ENCODE results near the gene APOL6.

Gene APOL6

DNA sequence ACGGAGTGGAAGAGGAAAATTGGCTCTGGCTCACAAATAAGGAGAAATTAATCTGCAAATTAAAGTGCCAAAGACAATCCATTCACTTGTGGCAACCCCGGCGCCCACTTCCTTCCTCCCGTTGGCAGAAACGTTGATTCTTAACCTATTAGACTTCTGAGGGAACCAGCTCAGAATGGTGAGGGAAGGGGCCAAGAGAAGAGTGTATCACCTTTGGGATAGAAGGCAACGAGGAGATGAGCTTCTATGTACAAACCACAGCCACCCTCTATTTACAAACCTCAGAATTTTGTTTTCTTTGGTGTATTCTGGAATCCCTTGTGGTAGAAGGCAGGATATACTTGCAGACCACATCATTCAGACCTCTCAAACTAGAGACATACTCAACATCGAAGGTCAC, 32.2 kb upstream of the APOL6 start:
- Histone ChIP-seq H2AFZ (no peak overlapping the region), H3K9ac (no peak overlapping the region), H3K79me2 (no peaks in the 10 kb centered on the region), H3K4me1 (no peaks in the 10 kb centered on the region), H3K4me2 (ENCODE audit: low read length) (no peak overlapping the region), H3K27me3 (ENCODE audit: control insufficient read depth, insufficient read depth, low read length) (no peaks in the 10 kb centered on the region), H3K36me3 (ENCODE audit: control insufficient read depth, insufficient read depth, low read length) (no peaks in the 10 kb centered on the region), H3K27ac (no peak overlapping the region), H3K9me3 (ENCODE audit: control insufficient read depth, low read length) (no peaks in the 10 kb centered on the region), H3K4me3 (ENCODE audit: low read depth, low read length) (no peak overlapping the region)
- TF ChIP-seq, protein P1, sequence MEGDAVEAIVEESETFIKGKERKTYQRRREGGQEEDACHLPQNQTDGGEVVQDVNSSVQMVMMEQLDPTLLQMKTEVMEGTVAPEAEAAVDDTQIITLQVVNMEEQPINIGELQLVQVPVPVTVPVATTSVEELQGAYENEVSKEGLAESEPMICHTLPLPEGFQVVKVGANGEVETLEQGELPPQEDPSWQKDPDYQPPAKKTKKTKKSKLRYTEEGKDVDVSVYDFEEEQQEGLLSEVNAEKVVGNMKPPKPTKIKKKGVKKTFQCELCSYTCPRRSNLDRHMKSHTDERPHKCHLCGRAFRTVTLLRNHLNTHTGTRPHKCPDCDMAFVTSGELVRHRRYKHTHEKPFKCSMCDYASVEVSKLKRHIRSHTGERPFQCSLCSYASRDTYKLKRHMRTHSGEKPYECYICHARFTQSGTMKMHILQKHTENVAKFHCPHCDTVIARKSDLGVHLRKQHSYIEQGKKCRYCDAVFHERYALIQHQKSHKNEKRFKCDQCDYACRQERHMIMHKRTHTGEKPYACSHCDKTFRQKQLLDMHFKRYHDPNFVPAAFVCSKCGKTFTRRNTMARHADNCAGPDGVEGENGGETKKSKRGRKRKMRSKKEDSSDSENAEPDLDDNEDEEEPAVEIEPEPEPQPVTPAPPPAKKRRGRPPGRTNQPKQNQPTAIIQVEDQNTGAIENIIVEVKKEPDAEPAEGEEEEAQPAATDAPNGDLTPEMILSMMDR (IDR thresholded peaks at IDR 0.05), result no peak

DNA sequence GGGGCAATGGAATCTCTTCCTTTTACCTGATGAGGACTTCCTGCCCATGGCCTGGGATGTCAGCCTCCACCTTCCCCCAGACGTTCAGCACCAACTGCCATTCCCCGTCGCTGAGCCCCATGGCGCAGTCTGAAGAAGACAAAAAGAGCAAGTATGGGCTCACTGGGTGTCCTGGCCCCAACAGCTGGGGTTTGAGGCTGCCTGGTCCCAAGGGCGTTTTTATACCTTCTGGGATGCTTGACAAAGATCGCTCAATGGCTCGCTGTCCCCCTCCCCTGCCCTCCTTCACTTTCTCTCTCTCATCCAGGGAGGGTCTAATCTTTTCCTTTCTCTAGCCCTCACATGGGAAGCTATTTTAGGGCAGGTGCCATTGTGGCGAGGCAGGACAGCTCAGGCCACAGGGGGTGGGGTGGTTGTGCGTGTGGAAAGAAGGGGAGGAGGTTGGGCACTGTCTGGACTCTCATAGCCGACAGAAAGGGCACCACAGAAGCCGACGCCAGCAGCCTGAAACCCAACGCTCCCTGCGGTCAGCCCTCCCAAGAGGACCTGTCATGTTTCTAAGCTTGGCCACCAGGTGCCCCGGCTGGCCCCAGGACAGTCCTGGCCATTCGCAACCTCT, 31.0 kb upstream of the APOL6 start, which contains the start of gene MB:
MB (minus strand) TSS at position 193 of the 619 bp plus-strand sequence; CDS start at position 121, 72 bp downstream.
- Histone ChIP-seq H3K9ac (no peak within 1 kb of the TSS), H3K27ac (no peak within 1 kb of the TSS)

DNA sequence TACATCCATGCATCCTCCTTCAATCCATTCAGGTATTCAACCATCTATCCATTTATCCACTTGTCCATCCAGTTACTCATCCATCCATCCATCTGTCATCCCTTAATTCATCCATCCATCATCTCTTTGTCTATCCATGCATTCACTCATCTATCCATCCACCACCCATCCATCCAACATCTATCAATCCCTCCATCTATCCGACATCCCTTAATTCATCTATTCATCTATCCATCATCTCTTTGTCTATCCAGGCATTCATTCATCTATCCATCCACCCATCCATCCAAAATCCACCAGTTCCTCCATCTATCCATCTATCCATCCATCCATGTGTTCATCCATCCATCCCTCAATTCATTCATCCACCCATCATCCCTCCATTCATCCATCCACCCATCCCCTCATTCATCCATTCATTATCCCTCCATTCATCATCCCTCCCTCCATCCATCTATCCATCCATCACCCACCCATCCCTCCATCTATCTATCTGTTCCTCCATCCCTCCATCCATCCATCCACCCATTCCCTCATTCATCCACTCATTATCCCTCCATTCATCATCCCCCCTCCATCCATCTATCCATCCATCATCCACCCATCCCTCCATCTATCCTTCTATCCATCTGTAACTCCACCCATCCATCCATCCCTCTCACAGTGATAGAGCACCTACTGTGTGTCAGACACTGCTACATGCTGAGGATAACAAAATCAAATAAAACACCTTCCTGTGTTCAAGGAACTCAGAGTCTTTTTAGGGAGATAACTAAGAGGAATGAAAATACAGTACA, 29.6 kb upstream of the APOL6 start:
- Histone ChIP-seq H3K4me1 (peaks cover 6% of the 10 kb centered on the region), H2AFZ (no peak overlapping the region), H3K27me3 (ENCODE audit: control insufficient read depth, insufficient read depth, low read length) (no peaks in the 10 kb centered on the region), H3K27ac (no peak overlapping the region), H3K4me3 (ENCODE audit: low read depth, low read length) (no peak overlapping the region), H3K36me3 (ENCODE audit: control insufficient read depth, insufficient read depth, low read length) (no peaks in the 10 kb centered on the region), H3K9ac (no peak overlapping the region), H3K4me2 (ENCODE audit: low read length) (no peak overlapping the region), H3K79me2 (no peaks in the 10 kb centered on the region), H3K9me3 (ENCODE audit: control insufficient read depth, low read length) (no peaks in the 10 kb centered on the region)
- TF ChIP-seq, protein P1 (IDR thresholded peaks at IDR 0.05), result no peak

More for the DNA sequence above, 31.0 kb upstream of the APOL6 start, which contains the start of gene MB:
- Histone ChIP-seq H3K79me2 (no peaks in the 10 kb centered on the region), H3K4me1 (no peaks in the 10 kb centered on the region), H3K4me2 (ENCODE audit: low read length) (no peak within 1 kb of the TSS), H2AFZ (no peak within 1 kb of the TSS), H3K4me3 (ENCODE audit: low read depth, low read length) (no peak within 1 kb of the TSS), H3K27me3 (ENCODE audit: control insufficient read depth, insufficient read depth, low read length) (no peaks in the 10 kb centered on the region), H3K36me3 (ENCODE audit: control insufficient read depth, insufficient read depth, low read length) (no peaks in the 10 kb centered on the region), H3K9me3 (ENCODE audit: control insufficient read depth, low read length) (no peaks in the 10 kb centered on the region)
- TF ChIP-seq, protein P1 (IDR thresholded peaks at IDR 0.05), result no peak

DNA sequence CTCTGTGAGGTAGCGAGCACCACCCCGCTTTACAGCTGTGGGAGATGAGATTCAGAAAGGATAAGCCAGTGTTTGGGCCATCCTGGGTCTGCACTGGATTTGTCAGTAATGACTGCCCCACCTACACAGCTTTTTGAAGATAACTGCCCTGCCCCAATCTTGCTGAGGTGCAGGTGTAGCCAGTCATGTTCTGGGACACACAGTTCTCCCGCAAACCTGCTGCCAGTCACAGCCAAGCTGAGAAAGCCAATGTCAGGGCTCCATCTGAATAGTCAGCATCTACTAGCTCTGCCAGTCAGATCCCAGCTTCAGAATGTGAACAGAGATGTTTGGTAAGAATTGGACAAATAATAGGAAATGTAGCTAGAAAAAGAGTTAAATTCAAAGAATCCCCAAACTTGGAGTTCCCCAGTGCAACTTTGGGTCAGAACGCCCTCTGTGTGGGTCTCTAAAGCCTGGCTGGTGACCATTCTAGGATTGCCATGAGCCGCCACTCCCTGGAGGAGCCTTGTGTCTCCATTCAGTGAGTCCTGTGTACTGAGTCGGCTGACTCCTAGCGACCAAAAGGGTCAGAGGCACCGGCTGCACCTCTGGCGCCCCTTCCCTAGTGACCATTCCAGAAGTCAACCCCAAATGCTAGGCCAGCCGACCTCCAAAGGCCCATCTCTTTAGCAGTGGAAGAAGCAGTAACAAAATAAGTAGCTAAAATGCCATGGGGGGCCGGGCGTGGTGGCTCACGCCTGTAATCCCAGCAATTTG, 28.7 kb upstream of the APOL6 start:
- no peaks in the 10 kb centered on the region for H3K36me3 ChIP-seq (ENCODE audit: control insufficient read depth, insufficient read depth, low read length)
- no peaks in the 10 kb centered on the region for H3K27me3 ChIP-seq (ENCODE audit: control insufficient read depth, insufficient read depth, low read length)
- H3K4me1 ChIP-seq, result peaks cover 6% of the 10 kb centered on the region
- no peak overlapping the region for H3K4me3 ChIP-seq (ENCODE audit: low read depth, low read length)
- H3K4me2 ChIP-seq (ENCODE audit: low read length), result no peak overlapping the region
- TF ChIP-seq, protein P1 (IDR thresholded peaks at IDR 0.05), result no peak
- no peaks in the 10 kb centered on the region for H3K9me3 ChIP-seq (ENCODE audit: control insufficient read depth, low read length)
- H3K27ac ChIP-seq, result no peak overlapping the region
- H3K79me2 ChIP-seq, result no peaks in the 10 kb centered on the region
- H2AFZ ChIP-seq, result no peak overlapping the region
- no peak overlapping the region for H3K9ac ChIP-seq

Data from parathyroid adenoma (tissue), 2 donors.